GM12892 (cell line): ENCODE results near the gene FAM210B. TPM values are rescaled to one million over a fixed set of nuclear protein-coding genes. Genes with fewer than 3 reads are reported as not detected.
"Not testable (repeated sequence)": the region's sequence is repeated elsewhere in the genome, so short reads cannot be mapped to it uniquely, and the experiment has no call there.

ENCODE experiments used
- DNase-seq: peaks from one replicate; pipeline ENCODE4 v3.0.0; 2011; ENCODE audit not compliant: insufficient read length
- FAIRE-seq: peaks from 2 replicates; lab custom pipeline; 2011; peaks lifted over from hg19 to GRCh38; lab: Jason Lieb, UNC
- POLR2A ChIP-seq: IDR thresholded peaks from 2 replicates; pipeline ENCODE4 v1.6.1; 2011; ENCODE audit warnings: low read depth, low read length, control low read depth
- POLR2AphosphoS5 ChIP-seq: IDR thresholded peaks from 2 replicates; pipeline ENCODE4 v1.6.1; 2011; ENCODE audit warnings: low read depth, low read length, control low read depth
- TAF1 ChIP-seq: IDR thresholded peaks from 2 replicates; pipeline ENCODE4 v1.6.1; 2011; ENCODE audit warnings: low read depth, mild to moderate bottlenecking, control low read depth, low read length, borderline replicate concordance
- polyA plus RNA-seq: library from polyadenylated mRNA; unstranded; fragments of >200 nt; gene quantifications from one replicate; pipeline ENCODE4 v1.2.1, GENCODE V29; 2012; ENCODE audit warnings: missing spikeins, inconsistent platforms; ENCODE audit not compliant: missing spikeins

The FAM210B gene, protein sequence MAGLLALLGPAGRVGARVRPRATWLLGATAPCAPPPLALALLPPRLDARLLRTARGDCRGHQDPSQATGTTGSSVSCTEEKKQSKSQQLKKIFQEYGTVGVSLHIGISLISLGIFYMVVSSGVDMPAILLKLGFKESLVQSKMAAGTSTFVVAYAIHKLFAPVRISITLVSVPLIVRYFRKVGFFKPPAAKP
- polyA plus RNA-seq, result 2.1 TPM

DNA sequence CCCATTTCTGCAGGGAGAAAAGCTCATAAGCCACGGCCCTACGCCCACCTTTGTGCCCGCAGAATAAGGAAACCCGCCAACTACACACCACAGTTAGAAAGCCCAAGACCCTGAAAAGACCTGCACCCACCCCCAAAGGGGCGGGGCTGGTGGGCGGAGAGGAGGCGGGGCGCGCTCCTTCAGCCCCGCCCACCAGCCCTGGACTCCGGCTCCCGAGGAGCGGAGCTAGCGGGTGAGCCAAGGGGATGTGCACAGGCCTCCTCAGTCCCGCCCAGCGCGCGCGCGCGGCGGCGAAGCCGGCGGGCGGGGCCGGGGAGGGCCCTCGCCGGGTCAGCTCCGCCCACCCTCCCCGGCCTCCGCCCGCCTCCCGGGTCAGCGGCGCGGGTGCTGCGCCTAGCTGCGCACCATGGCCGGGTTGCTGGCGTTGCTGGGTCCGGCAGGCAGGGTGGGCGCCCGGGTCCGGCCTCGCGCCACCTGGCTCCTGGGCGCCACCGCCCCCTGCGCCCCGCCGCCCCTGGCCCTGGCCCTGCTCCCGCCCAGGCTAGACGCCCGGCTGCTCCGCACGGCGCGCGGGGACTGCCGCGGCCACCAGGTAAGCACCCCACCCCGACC lies at the start of gene FAM210B:
Gene FAM210B, plus strand, starts transcription at position 375 of the 612 bp plus-strand sequence. Its CDS starts 32 bp downstream, at position 407.
- DNase-seq (peak; percentile 96), FAIRE-seq (peak; percentile 64)
- TF ChIP-seq POLR2A (no peak), POLR2AphosphoS5 (no peak), TAF1 (no peak)

DNA sequence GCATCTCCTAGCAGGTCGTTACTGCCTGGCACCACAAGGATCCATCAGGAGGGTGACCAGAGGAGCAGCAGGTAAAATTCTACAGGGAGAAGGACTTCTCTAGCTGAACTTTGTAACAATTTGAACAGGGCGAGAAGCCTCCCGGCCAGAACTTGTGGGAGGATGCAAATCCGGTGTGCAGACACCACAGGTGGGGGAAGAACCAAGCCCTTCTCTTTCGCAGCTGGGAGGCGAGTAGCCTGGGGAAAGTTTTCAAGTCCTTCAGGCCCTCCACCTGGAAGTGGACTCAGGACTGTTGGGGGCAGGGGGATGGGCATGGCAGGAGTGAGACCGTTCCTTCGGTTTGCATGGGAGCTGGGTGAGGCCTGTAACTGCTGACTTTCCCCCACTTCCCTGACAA lies 42.7 kb upstream of the FAM210B start:
- TF ChIP-seq POLR2AphosphoS5 (no peak), TAF1 (no peak), POLR2A (no peak)
- DNase-seq (no peak), FAIRE-seq (no peak)

DNA sequence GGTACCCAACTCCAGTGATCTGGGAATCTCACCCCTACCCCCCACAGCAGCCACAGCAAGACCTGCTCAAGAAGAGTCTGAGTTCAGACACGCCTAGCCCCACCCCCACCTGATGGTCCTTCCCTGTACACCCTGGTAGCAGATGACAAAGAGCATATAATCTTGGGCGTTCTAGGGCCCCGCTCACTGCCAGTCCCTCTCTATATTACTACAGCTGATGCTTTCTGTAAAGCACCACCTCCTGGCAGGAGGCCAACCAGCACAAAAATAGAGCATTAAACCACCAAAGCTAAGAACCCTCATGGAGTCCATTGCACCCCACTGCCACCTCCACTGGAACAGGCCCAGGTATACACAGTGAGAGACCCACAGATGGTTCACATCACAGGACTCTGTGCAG lies 42.3 kb upstream of the FAM210B start:
- TF ChIP-seq POLR2AphosphoS5 (no peak), POLR2A (no peak), TAF1 (no peak)
- no peak for FAIRE-seq
- DNase-seq, result no peak

DNA sequence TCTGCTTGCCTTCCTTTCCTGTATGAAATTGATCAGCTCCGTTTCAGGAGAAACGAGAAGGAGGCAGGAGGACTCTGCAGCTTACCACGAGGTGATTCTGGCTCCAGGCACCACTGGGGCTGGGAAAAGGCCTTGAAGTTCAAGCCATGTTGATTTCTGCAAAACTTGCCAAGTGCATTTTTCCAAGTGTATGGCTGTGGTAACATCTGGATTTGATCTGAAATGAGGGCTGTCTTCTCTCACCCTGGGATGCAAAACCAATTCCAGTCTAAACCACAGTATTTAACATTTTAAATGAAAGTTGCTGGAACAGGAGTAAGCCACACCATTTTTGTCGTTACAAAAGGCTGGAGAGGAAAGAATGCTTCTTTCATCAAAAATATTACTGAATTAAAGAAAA lies 36.1 kb upstream of the FAM210B start:
- FAIRE-seq (no peak), DNase-seq (no peak)
- TF ChIP-seq TAF1 (no peak), POLR2A (no peak), POLR2AphosphoS5 (no peak)

DNA sequence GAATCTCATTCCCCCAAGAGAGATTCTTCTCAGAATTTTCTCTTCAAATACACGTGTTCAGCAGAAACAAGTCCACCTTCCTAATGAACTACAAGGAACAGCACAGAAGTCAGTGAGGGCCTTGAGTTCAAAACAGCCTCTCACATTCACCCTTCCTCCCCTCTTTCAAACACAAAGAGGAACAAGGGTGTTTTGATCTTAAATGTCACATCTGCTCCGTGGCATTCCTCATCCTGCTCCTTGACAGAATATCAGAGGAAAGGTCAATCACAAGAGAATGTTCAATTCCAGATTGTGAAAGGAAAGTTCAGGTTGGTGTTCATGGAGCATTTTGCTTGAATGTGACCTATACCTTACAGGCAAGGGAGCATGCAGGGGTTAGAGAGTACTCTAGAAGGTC lies 35.6 kb upstream of the FAM210B start:
- no peak for FAIRE-seq
- TF ChIP-seq POLR2AphosphoS5 (no peak), POLR2A (no peak), TAF1 (no peak)
- DNase-seq, result no peak

DNA sequence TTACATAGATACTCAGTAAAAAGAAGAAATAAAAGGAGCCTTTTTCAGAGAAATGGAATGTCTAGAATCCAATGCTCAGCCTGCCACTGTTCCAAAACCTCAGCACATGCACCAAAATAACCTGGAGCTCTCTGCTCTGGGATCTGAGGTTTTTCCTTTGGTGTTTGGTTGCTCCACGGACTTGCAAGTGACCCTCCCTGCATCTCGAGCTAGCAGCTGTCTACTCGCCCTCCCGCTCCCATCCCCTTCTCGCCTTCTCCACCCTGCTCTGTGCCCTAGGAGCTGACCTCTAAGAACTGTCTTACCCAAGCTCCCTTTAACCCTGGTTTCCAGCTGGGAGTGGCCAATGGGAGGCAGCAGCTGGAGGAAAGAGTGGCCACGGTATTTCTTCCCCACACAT lies 35.1 kb upstream of the FAM210B start:
- DNase-seq (no peak), FAIRE-seq (no peak)
- TF ChIP-seq TAF1 (no peak), POLR2AphosphoS5 (no peak), POLR2A (no peak)

DNA sequence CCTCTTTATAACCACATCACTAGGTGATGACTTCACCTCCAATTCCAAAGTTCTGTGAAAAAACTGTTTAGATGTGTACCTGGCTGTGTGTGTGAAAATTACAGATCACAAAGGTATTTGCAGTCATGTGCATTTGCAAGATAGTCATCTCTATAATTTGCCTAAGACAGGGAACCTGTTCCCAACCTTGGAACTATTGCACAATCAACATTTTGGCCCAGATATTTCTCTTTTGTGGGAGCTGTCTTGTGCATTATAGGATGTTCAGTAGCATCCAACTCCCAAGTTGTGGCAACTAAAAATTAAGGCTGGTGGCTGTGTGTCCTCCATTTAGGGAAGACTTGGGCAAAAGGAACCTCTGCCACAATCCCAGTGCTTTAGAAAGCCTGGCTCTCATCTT lies 34.0 kb upstream of the FAM210B start:
- no peak for DNase-seq
- no peak for FAIRE-seq
- TF ChIP-seq TAF1 (no peak), POLR2AphosphoS5 (no peak), POLR2A (no peak)

DNA sequence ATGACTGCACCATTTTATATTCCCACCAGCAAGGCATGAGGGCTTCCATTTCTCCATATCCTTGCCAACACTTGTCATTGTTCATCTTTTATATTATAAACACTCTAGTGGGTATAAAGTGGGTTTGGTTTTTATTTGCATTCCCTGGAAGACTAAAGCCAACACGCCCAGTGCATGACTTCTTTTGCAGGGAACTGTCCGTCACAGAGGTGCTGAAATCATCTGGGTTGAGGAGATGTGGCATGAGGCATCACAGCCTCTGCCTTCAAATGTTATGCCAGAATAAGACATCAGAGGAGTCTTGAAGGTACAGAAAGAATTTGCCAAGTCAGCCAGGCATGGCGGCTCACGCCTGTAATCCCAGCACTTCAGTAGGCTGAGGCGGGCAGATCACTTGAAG lies 29.9 kb upstream of the FAM210B start:
- no peak for DNase-seq
- FAIRE-seq, result no peak
- TF ChIP-seq POLR2AphosphoS5, result no peak
- TF ChIP-seq POLR2A, result no peak
- TF ChIP-seq TAF1, result no peak

DNA sequence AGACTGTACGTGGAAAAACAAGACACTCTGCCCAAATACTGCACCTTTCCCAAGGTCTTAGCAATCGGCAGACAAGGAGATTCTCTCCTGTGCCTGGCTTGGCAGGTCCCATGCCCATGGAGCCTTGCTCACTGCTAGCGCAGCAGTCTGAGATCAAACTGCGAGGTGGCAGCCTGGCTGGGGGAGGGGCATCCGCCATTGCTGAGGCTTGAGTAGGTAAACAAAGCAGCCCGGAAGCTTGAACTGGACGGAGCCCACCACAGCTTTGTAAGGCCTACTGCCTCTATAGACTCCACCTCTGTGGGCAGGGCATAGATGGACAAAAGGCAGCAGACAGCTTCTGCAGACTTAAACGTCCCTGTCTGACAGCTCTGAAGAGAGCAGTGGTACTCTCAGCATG lies 22.1 kb upstream of the FAM210B start:
- not testable (repeated sequence) for DNase-seq, FAIRE-seq

DNA sequence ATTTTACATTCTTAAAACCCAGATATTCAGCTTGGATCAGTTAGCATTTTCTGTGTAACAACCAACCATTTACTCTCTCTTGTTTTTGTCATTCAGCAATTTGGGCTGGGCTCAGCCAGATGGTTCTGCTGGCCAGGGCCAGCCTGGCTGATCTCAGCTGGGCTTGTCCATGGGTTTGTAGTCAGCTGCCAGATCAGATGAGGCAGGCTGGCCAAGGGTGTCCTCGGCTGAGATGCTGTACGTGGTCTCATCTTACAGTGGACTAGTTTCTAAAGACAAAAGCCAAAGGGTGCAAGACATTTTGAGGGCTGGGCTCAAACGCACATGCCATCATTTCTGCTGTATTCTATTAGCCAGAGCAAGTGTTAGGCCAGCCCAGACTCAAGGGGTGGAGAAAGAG lies 16.0 kb upstream of the FAM210B start:
- TF ChIP-seq TAF1 (no peak), POLR2A (no peak), POLR2AphosphoS5 (no peak)
- DNase-seq (no peak), FAIRE-seq (no peak)

DNA sequence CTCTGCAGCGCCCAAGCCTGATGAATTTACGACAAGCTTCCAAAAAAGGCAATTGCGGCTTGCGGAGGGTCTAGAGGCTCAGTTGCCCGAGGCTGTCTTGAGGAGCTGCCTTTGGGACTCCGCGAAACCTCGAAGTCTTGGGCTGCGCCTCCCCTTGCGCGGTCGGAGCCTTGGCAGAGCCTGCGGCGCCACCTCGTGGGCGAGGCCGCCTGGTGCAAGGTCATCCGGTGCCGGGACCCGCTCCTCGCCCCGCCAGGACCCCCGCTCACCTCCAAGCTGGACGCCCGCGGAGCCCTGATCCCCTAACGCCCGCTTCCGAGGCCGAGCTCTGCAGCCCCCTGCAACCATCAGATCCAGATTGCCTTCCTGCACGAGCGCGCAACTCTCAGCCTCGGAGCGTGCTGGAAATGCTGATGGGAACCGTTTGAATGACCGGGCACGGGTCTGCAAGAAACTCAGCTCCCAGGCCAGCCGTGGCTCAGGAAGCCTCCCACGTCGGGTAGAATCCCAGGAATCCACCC lies 14.9 kb upstream of the FAM210B start:
- FAIRE-seq, result no peak
- no peak for TF ChIP-seq POLR2A
- TF ChIP-seq POLR2AphosphoS5, result no peak
- TF ChIP-seq TAF1, result no peak
- DNase-seq, result peak; percentile 52

DNA sequence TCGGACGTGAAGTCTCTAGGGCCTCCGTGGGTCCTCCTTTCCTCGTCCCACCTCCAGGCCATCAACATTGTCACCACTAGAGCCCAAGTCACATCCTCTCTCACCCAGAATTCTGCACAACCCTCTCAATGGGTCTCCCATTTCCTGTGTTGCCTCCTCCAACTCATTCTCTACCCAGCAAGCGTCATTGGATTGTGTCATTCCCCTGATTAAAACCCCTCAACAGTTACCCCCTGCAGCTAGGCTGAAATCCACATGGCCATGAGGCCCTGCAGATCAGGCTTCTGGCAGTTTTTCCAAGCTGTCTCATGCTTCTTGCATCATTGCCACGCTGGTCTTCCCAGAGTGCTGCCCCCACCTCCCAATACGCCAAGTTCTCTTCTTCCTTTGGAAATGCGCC lies 12.9 kb upstream of the FAM210B start:
- TF ChIP-seq TAF1 (no peak), POLR2A (no peak), POLR2AphosphoS5 (no peak)
- FAIRE-seq, result no peak
- no peak for DNase-seq

DNA sequence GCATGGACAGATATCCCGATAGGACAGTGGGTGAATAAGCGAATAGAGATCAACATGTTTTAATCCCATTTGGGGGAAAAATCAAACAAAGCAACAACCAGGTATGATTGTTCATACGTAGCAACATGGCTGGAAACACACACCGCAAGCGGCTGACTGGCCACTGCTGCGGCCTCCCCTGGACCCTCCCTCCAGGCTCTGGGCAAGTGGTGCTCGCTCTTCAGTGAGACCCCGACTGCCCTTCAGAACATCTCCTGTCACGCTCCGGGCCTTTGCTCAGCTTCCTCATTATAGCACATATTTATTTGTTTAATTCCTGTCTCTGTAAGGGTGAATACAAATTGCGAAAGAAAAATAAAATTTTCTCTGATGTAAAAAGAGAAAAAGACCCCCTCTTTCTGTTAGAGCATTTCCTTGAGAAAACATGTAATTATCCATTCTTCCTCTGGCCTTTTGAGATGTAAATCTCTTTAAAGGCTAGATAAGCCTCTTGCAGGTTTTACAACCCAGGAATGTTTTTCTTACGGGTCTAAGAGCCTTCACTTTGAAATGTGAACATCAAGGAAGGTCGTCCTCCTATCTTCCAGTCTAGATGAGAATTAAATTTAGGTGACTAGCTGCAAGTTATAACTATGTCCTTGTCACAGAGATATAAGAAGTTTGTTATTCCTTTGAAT lies 11.0 kb upstream of the FAM210B start:
- TF ChIP-seq POLR2AphosphoS5, result no peak
- FAIRE-seq, result no peak
- DNase-seq, result no peak
